ENCODE measurements around the gene BAIAP2L1.
A peak's percentile ranks its signal among the peaks of the same experiment; 100 is the strongest.
"Not testable (repeated sequence)": the region's sequence is repeated elsewhere in the genome, so short reads cannot be mapped to it uniquely, and the experiment has no call there.

BAIAP2L1 gene

GRCh38 chr7:98317366-98318040 is 83.4 kb downstream of the BAIAP2L1 start:
- no peak for DNase-seq

GRCh38 chr7:98315994-98316527 is 84.8 kb downstream of the BAIAP2L1 start:
- not testable (repeated sequence) for DNase-seq

GRCh38 chr7:98315318-98315993 is 85.4 kb downstream of the BAIAP2L1 start:
- peak; percentile 88 for DNase-seq

- peak; percentile 16 for DNase-seq
Observed at GRCh38 chr7:98314469-98314868, 86.4 kb downstream of the BAIAP2L1 start.

- DNase-seq: no peak
Observed at GRCh38 chr7:98312201-98312600, 88.7 kb downstream of the BAIAP2L1 start.

GRCh38 chr7:98309566-98309965 is 91.3 kb downstream of the BAIAP2L1 start:
- DNase-seq: no peak

GRCh38 chr7:98307971-98308466 is 92.9 kb downstream of the BAIAP2L1 start:
- DNase-seq: no peak

GRCh38 chr7:98305951-98306535 is 94.8 kb downstream of the BAIAP2L1 start:
- no peak for DNase-seq

- DNase-seq: no peak
Observed at GRCh38 chr7:98303906-98304305, 97.0 kb downstream of the BAIAP2L1 start.

- DNase-seq: no peak
Observed at GRCh38 chr7:98303176-98303865, 97.6 kb downstream of the BAIAP2L1 start.

GRCh38 chr7:98301693-98302470 is 99.0 kb downstream of the BAIAP2L1 start:
- no peak for DNase-seq

GRCh38 chr7:98300595-98301372 is 100.1 kb downstream of the BAIAP2L1 start:
- no peak for DNase-seq

GRCh38 chr7:98297626-98298286 is 103.1 kb downstream of the BAIAP2L1 start:
- no peak for DNase-seq

- DNase-seq: no peak
Observed at GRCh38 chr7:98296833-98297232, 104.1 kb downstream of the BAIAP2L1 start.

- DNase-seq: no peak
Observed at GRCh38 chr7:98295467-98296192, 105.3 kb downstream of the BAIAP2L1 start.

- peak; percentile 70 for DNase-seq
Observed at GRCh38 chr7:98294798-98295382, 106.0 kb downstream of the BAIAP2L1 start.

- no peak for DNase-seq
Observed at GRCh38 chr7:98294326-98294725, 106.6 kb downstream of the BAIAP2L1 start.

GRCh38 chr7:98293746-98294145 is 107.1 kb downstream of the BAIAP2L1 start:
- no peak for DNase-seq

GRCh38 chr7:98293265-98293664 is 107.6 kb downstream of the BAIAP2L1 start:
- DNase-seq: no peak

- DNase-seq: no peak
Observed at GRCh38 chr7:98291717-98292116, 109.2 kb downstream of the BAIAP2L1 start.

Measured in hematopoietic multipotent progenitor cell treated with erythropoietin and hydrocortisone succinate and interleukin-3 and kit ligand, for 4 days (in vitro differentiated cells).